ENCODE measurements around the gene CACNB3.
A peak's percentile ranks its signal among the peaks of the same experiment; 100 is the strongest.

CACNB3 gene

GRCh38 chr12:48788854-48789775 lies 29.2 kb upstream of the CACNB3 start, which contains the start of gene ADCY6:
TSS of gene ADCY6 (minus strand) at chr12:48789089. CDS start at chr12:48783434, 5,655 bp downstream.
- no peak for DNase-seq

DNA sequence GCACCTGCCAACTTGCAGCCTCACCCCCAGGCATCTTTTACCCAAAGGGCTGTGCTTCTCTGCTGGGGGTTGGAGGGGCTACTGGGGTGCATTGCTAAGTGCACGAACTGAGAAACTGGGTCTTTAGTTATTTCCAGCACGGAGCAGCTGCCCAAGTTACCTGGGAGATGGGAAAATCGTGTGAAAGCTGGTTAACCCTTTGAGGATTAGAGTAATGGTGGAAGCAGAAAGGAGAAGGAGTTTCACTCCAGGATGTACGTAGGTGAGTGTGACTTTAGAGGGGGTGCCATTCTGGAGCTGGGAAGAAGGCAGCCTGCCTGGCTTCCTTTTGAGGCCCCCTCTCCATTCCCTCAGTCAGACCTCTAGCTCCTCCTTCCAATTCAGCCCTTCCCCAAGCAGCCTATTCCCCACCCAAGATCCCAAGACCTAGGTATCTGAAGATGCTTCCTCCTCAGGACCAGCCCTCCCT lies 28.4 kb upstream of the CACNB3 start:
- DNase-seq, result no peak

- no peak for DNase-seq
Observed at GRCh38 chr12:48793696-48794095, 24.6 kb upstream of the CACNB3 start.

DNA sequence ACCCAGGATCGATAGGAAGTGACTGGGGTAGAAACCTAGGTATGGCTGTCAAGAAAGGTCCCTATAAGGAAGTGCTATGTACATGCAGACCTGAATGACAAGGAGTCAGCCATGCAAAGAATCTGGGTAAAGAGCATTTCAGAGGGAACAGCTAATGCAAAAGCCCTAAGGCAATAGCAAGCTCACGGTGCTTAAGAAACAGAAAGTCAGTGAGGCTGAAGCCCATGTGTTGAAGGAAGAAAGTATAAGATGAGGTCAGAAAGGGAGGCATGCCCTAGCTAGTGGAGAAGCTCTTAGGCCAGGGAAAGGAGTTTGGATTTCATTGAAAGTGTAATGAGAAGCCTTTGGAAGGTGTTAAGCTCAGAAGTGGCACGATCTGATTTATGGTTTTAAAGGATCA lies 23.4 kb upstream of the CACNB3 start:
- DNase-seq, result no peak

GRCh38 chr12:48795550-48796455 lies 22.5 kb upstream of the CACNB3 start:
- peak; percentile 52 for DNase-seq

- DNase-seq, result no peak
Observed at GRCh38 chr12:48796976-48797375, 21.3 kb upstream of the CACNB3 start.

- DNase-seq, result no peak
Observed at GRCh38 chr12:48800457-48800856, 17.8 kb upstream of the CACNB3 start.

DNA sequence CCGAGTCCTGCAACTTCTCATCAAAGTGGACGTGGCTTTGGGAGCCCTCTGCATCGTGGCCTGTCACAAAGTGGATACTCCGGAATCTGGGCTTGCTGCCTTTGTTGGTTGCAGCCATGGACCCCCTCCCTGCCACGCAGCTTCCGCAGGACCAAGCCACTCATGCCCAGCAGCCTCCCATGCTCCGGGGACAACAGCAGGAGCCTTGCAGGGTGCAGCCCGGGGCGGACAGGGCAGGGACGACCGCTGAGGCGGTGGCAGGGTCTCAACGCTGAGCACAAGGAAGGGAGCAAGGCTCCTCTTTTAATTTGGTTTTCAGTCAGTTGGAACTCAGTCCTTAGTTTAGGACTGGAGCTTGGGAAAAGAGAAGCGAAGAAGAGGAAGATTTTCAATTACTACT lies 17.3 kb upstream of the CACNB3 start:
- no peak for DNase-seq

DNA sequence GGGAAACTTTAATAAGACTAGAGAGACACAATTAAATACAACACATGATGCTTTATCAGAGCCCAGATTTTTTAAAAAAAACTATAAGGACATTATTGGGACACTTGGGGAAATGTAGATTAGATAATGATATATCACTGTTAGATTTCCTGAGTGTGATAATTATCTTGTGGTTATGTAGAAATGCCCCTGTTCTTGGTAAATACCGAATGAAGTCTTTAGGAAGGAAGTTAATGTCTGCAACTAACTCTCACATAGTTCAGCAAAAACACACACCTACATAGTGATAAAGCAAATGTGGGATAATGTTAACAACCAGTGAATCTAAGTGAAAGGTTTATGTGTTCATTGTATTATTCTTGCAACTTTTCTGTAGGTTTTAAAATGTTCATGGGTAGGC lies 14.6 kb upstream of the CACNB3 start:
- no peak for DNase-seq

DNA sequence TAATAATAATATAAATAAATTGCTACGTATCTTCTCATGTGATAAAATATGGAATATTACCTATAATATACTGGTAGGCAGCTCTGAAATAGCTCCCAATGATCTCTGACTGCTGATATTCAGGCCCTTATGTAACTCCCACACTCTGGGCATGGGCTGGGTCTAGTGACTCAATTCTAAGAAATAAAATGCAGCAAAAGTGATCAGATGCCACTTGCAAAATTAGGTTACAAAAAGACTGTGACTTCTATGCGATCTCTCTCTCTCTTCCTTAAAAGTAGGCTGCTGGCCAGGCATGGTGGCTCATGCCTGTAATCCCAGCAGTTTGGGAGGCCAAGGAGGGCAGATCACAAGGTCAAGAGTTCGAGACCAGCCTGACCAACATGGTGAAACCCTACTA lies 10.3 kb upstream of the CACNB3 start:
- no peak for DNase-seq

DNA sequence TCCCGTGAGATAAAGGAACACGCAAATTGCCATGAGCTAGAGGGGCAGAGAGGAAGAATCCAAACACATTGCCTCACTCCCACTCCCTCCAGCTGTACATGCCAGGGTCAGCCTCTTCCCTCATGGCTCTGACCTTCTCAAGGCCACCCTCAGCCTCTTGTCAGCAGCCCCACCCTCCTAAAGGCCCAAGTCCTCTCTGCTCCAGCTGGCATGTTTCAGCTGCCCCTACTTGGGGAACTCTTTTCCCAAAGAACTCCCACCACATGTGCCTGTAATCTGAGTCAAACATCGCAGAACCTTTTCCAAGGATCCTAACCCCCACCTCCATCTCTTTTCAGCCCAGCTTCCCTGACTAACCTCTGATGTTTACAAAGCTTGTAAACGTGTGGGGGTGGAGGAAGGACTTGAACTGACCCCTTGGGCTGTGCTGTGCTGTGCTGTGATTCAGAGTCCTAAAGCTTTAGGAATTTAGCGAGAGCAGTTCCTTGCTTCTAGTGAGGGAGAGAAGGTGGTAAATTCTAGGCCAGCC lies 7.3 kb upstream of the CACNB3 start:
- no peak for DNase-seq

DNA sequence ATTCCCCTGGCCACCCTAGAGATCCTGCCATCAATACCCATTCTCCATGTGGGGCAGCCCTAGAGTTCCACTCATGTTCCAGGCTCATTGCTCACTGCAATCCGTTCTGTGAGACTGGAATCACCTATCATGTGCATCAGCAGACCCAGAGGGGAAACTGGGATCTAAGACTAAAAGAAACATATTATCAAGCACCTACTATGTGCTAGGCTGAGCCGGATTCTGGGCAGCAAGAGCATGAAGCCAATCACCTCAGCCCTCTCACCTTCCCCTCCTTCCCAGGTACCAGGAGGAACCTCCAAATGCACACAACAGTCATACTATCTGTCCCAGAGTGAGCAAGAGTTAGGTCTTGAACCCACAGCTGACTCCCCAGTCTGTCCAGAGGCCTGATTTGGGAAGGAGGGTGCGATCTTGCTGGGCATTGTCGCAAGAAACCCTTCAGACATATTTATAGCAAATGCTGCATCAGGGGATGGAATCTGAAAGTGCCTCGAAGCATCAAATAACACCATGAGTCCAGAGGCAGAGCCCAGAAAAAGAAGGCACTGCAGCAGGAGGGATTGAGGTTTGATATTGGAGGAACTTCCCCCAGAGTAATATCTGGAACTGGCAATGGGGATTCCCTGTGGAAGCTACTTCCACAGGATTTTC lies 6.7 kb upstream of the CACNB3 start:
- DNase-seq, result no peak

DNA sequence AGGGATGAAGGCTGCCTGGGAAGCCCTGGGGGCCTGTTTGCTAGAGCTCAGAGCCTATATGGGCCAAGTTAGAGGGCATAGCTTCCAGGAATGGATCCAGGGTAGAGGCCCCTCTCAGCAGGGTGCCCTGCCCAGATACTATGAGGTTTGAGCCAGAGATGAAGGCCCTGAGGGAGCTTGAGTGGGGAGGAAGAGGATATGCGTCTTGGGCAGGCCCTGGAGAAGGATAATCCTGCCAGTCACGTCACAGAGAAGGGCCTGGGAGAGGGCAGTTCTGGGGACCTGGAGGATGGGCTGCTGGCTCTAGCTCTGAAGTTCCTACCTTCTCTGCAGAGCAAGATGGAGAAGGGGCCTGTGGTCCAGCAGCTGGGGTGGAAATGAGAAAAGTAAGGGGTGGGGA lies 5.9 kb upstream of the CACNB3 start:
- no peak for DNase-seq

DNA sequence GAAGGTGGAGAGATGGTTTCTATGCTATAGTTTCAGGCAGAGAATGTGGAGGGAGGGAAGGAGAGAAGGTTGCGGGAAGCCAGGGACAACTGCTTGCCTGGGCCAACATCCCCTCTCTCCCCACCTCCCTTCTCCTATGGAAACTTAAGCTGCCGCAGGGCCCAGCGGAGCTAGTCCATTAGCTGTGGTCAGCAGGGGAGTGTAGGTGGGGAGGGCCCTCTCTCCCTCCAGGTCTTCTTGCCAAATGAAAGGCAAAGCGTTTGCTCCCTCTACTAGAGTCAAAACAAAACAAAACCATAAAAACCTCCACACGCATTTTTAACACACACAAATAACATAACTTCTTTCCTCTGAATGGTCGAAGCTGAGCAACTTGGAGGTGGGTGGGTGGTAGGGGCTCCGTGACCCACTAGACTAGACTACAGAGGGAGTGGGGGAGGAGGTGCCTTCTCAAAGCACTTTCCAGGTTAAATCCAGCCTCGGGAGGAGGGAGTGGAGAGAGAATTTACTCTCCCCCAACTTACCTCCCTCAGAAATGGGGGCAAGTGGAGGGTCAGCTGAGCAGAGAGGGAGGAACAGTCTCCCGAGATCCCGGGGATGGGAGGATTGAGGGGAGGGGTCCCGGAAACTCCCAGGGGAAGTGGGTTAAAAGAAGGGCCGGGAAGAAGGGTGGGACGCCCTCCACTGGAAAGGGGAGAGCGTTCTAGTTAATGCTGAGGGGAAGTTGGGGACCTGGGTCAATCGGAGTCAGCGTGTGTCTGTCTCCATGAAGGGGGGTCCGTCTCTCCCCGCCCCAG lies 4.6 kb upstream of the CACNB3 start:
- no peak for DNase-seq

DNA sequence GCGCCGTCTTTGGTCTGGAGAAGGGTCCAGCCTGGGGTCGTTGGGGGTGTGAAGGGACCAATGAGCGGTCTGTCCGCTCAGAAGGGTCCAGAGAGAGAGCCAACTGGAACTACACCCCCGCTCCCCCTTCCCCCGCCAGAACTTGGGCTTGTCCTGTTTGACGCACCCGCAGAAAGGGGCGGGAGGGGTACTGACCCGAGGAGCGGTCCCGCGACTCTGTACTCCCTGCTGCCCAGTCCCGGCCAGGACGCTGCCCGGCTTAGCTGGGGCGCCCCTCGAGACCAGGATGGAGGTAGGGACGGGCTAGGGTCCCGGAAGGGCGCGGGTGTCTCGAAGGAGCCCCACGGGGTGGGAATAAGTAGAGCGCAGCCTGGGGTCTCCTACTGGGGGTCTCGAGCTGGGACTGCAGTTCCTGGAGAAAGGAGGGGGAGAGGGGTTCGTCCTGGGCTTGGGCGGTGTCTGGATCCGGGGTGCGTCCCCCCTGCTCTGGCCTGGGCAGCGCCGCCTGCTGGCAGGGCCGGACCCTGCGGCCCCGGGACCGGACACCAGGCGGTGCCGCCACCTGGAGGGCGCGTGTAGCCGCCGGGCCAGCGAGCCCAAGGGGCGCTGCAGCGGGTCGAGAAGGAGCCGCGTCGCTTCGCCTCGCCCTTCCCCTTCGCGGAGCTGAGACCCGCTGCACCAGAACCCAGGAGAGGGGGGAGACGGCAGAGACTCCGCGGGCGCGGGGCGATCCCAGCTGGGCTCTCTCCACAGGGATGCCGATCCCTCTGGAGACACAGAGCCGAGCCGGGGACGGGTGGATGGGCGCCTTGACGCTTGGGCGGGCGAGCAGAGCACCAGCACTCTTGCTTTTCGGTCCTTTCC lies 3.8 kb upstream of the CACNB3 start:
- peak; percentile 65 for DNase-seq

- no peak for DNase-seq
Observed at GRCh38 chr12:48815126-48816110, 2.9 kb upstream of the CACNB3 start.

GRCh38 chr12:48816143-48816854 lies 2.0 kb upstream of the CACNB3 start:
- DNase-seq, result no peak

GRCh38 chr12:48818831-48819590 lies 715 bp downstream of the CACNB3 start:
- peak; percentile 48 for DNase-seq
